Gastrocnemius medialis (tissue), 4 donors: ENCODE measurements around the gene ICAM3. TPM values are rescaled to one million over a fixed set of nuclear protein-coding genes. Genes with fewer than 3 reads are reported as not detected.

Experiments
- ATAC-seq, 2 donors: fragments of 150-250 bp; one replicate each; pipeline ENCODE4 v1.9.1; 2016
- DNase-seq, 2 donors: peaks; one replicate each; pipeline ENCODE4 v3.0.0-alpha.2; 2019
- H3K27ac ChIP-seq, 4 donors: fragments of 200-600 bp; sonication (generic); 1 replicate in 1 of 4; 2 replicates in 3 of 4; pipeline ENCODE4 v1.5.1; 2016 to 2018; ENCODE audit warnings: mild to moderate bottlenecking in 2 of 4, moderate library complexity in 1 of 4
- H3K27me3 ChIP-seq, 3 donors: fragments of 200-600 bp; sonication (generic) in 2 of 3; 1 replicate in 1 of 3; 2 replicates in 2 of 3; pipeline versions ENCODE4 v1.5.1 to v1.6.0; 2016 to 2019; ENCODE audit warnings: mild to moderate bottlenecking in 1 of 3, moderate library complexity in 1 of 3
- H3K36me3 ChIP-seq, 2 donors: fragments of 200-600 bp; sonication (generic) in 1 of 2; one replicate each; pipeline ENCODE4 v1.5.1; 2017 to 2018
- H3K4me1 ChIP-seq, 2 donors: fragments of 200-600 bp; sonication (generic) in 1 of 2; one replicate each; pipeline ENCODE4 v1.5.1; 2016 to 2017; ENCODE audit warnings: mild to moderate bottlenecking in 2 of 2
- H3K4me3 ChIP-seq, 4 donors: fragments of 200-600 bp; sonication (generic) in 3 of 4; 1 replicate in 1 of 4; 2 replicates in 3 of 4; pipeline ENCODE4 v1.5.1; 2016 to 2019; ENCODE audit warnings: mild to moderate bottlenecking in 2 of 4
- H3K9me3 ChIP-seq, 3 donors: fragments of 200-600 bp; sonication (generic) in 2 of 3; 1 replicate in 1 of 3; 2 replicates in 2 of 3; pipeline ENCODE4 v1.5.1; 2016 to 2019
- POLR2A ChIP-seq, 2 donors: fragments of 450-650 bp; IDR thresholded peaks; one replicate each; pipeline ENCODE4 v1.6.1; 2017; ENCODE audit warnings: antibody characterized with exemption in 2 of 2, mild to moderate bottlenecking in 2 of 2, moderate library complexity in 2 of 2
- in situ Hi-C, 4 donors: fragments of 200-750 bp; cut with MboI; loops; one replicate each; pipeline versions ENCODE4 v1.15.0 to v1.8.0; 2017; ENCODE audit warnings: low sequenced_read_pairs in 4 of 4
- intact Hi-C: fragments of 100-400 bp; cut with DNase I; formaldehyde crosslinking; loops from one replicate; pipeline ENCODE4 v1.15.1; 2023; ENCODE audit warnings: low total_unique reads
- total RNA-seq, 4 donors: library from RNA; depleted of rRNA; stranded (reverse); fragments of >200 nt; gene quantifications; one replicate each; pipeline versions ENCODE4 v1.1.0 to v1.2.3, GENCODE V29; 2016
- TF ChIP-seq, protein P1 (sequence below), 5 experiments: fragments of 450-650 bp in 3 of 5; fragments of 200-600 bp in 2 of 5; sonication (generic) in 2 of 5; IDR thresholded peaks in 4 of 5; conservative IDR thresholded peaks in 1 of 5; 1 replicate in 4 of 5; 2 replicates in 1 of 5; pipeline ENCODE4 v1.5.1; 2016 to 2019; ENCODE audit warnings: antibody characterized with exemption in 5 of 5, mild to moderate bottlenecking in 3 of 5, moderate library complexity in 3 of 5

ICAM3 gene
- total RNA-seq, 4 donors from 2014 or later = 2.0 to 5.0 (median 3.2) TPM

GRCh38 chr19:10289167-10289835, 50.1 kb downstream of the ICAM3 start:
- Histone ChIP-seq H3K36me3 (peaks cover 0 to 11% of the 10 kb centered on the region in 2 donors), H3K27ac (no peak overlapping the region), H3K9me3 (no peaks in the 10 kb centered on the region), H3K27me3 (peaks cover 76 to 77% (median 77%) of the 10 kb centered on the region in 3 donors), H3K4me1 (peaks cover 29 to 43% of the 10 kb centered on the region in 2 donors), H3K4me3 (peak overlapping the region; percentile 8 to 65 (median 46))
- intact Hi-C loops = no loop called here
- ATAC-seq = no peak
- DNase-seq = no peak
- in situ Hi-C loops = no loop called here
- TF ChIP-seq, protein P1, sequence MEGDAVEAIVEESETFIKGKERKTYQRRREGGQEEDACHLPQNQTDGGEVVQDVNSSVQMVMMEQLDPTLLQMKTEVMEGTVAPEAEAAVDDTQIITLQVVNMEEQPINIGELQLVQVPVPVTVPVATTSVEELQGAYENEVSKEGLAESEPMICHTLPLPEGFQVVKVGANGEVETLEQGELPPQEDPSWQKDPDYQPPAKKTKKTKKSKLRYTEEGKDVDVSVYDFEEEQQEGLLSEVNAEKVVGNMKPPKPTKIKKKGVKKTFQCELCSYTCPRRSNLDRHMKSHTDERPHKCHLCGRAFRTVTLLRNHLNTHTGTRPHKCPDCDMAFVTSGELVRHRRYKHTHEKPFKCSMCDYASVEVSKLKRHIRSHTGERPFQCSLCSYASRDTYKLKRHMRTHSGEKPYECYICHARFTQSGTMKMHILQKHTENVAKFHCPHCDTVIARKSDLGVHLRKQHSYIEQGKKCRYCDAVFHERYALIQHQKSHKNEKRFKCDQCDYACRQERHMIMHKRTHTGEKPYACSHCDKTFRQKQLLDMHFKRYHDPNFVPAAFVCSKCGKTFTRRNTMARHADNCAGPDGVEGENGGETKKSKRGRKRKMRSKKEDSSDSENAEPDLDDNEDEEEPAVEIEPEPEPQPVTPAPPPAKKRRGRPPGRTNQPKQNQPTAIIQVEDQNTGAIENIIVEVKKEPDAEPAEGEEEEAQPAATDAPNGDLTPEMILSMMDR (IDR thresholded peaks at IDR 0.05 in 4 of 5, conservative IDR thresholded peaks at IDR 0.05 in 1 of 5) = no peak
- TF ChIP-seq POLR2A (IDR thresholded peaks at IDR 0.05) = no peak

- no peak for ATAC-seq
Observed at GRCh38 chr19:10288662-10289166, 50.7 kb downstream of the ICAM3 start.

DNA sequence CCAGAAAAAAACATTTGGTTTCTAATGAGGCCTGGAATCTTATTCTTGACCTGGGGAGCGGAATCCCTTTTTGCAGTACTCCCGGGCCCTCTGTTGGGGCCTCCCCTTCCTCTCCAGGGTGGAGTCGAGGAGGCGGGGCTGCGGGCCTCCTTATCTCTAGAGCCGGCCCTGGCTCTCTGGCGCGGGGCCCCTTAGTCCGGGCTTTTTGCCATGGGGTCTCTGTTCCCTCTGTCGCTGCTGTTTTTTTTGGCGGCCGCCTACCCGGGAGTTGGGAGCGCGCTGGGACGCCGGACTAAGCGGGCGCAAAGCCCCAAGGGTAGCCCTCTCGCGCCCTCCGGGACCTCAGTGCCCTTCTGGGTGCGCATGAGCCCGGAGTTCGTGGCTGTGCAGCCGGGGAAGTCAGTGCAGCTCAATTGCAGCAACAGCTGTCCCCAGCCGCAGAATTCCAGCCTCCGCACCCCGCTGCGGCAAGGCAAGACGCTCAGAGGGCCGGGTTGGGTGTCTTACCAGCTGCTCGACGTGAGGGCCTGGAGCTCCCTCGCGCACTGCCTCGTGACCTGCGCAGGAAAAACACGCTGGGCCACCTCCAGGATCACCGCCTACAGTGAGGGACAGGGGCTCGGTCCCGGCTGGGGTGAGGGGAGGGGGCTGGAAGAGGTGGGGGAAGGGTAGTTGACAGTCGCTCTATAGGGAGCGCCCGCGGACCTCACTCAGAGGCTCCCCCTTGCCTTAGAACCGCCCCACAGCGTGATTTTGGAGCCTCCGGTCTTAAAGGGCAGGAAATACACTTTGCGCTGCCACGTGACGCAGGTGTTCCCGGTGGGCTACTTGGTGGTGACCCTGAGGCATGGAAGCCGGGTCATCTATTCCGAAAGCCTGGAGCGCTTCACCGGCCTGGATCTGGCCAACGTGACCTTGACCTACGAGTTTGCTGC, 52.4 kb downstream of the ICAM3 start, which contains the start of gene ICAM4:
Gene ICAM4, plus strand, starts transcription at position 153 of the 935 bp plus-strand sequence. Its CDS starts 58 bp downstream, at position 211.
- H3K27ac ChIP-seq = peak within 1 kb of the TSS in 1 of 4 donors; percentile 33
- peak within 1 kb of the TSS in 2 of 4 donors; percentile 22 to 27 for H3K4me3 ChIP-seq
- peaks cover 0 to 18% of the 10 kb centered on the region in 2 donors for H3K36me3 ChIP-seq
- ATAC-seq = peak in 1 of 2 donors; percentile 41
- peaks cover 28 to 37% of the 10 kb centered on the region in 2 donors for H3K4me1 ChIP-seq
- peaks cover 53 to 55% (median 55%) of the 10 kb centered on the region in 3 donors for H3K27me3 ChIP-seq
- H3K9me3 ChIP-seq = no peaks in the 10 kb centered on the region
- TF ChIP-seq POLR2A (IDR thresholded peaks at IDR 0.05) = no peak
- TF ChIP-seq, protein P1 (IDR thresholded peaks at IDR 0.05 in 4 of 5, conservative IDR thresholded peaks at IDR 0.05 in 1 of 5) = no peak
- in situ Hi-C loops (no loop called here), intact Hi-C loops (no loop called here)
- DNase-seq = no peak

More at GRCh38 chr19:10288662-10289166, 50.7 kb downstream of the ICAM3 start:
- no peak for DNase-seq
- Histone ChIP-seq H3K4me1 (peaks cover 29 to 43% of the 10 kb centered on the region in 2 donors), H3K27ac (no peak overlapping the region), H3K36me3 (peaks cover 0 to 17% of the 10 kb centered on the region in 2 donors), H3K9me3 (no peaks in the 10 kb centered on the region), H3K27me3 (peaks cover 70 to 72% (median 71%) of the 10 kb centered on the region in 3 donors), H3K4me3 (peak overlapping the region in 3 of 4 donors; percentile 45 to 65 (median 48))
- intact Hi-C loops = no loop called here
- TF ChIP-seq POLR2A (IDR thresholded peaks at IDR 0.05) = no peak
- TF ChIP-seq, protein P1 (IDR thresholded peaks at IDR 0.05 in 4 of 5, conservative IDR thresholded peaks at IDR 0.05 in 1 of 5) = no peak
- in situ Hi-C loops = no loop called here

DNA sequence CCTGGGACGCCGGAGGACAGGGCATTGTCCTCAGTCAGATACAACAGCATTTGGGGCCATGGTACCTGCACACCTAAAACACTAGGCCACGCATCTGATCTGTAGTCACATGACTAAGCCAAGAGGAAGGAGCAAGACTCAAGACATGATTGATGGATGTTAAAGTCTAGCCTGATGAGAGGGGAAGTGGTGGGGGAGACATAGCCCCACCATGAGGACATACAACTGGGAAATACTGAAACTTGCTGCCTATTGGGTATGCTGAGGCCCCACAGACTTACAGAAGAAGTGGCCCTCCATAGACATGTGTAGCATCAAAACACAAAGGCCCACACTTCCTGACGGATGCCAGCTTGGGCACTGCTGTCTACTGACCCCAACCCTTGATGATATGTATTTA, 54.0 kb downstream of the ICAM3 start:
- no peak overlapping the region for H3K4me3 ChIP-seq
- ATAC-seq (no peak), DNase-seq (no peak)
- peaks cover 14 to 21% of the 10 kb centered on the region in 2 donors for H3K4me1 ChIP-seq
- no peaks in the 10 kb centered on the region for H3K9me3 ChIP-seq
- TF ChIP-seq, protein P1 (IDR thresholded peaks at IDR 0.05 in 4 of 5, conservative IDR thresholded peaks at IDR 0.05 in 1 of 5) = no peak
- TF ChIP-seq POLR2A (IDR thresholded peaks at IDR 0.05) = no peak
- in situ Hi-C loops = no loop called here
- intact Hi-C loops = no loop called here
- H3K27ac ChIP-seq = no peak overlapping the region
- H3K36me3 ChIP-seq = peaks cover 0 to 18% of the 10 kb centered on the region in 2 donors
- peaks cover 36 to 38% (median 38%) of the 10 kb centered on the region in 3 donors for H3K27me3 ChIP-seq
